Upper lobe of left lung (tissue), 6 donors: ENCODE data around the gene ADORA3. TPM values are rescaled to one million over a fixed set of nuclear protein-coding genes. Genes with fewer than 3 reads are reported as not detected.

Experiments used
- ATAC-seq, 2 donors: fragments of 200-7000 bp; cut with Tn5 transposase; one replicate each; pipeline ENCODE4 v1.9.1; 2022; ENCODE audit warnings: mild to moderate bottlenecking in 2 of 2, moderate library complexity in 2 of 2; ENCODE audit not compliant: low FRiP score in 2 of 2
- DNase-seq, 2 donors: peaks; one replicate each; pipeline ENCODE4 v3.0.0-alpha.2; 2019 to 2020
- H3K27ac ChIP-seq, 4 donors: fragments of 200-600 bp; sonication (generic); one replicate each; pipeline ENCODE4 v1.5.1; 2016 to 2019
- H3K27me3 ChIP-seq, 4 donors: fragments of 200-600 bp; sonication (generic); one replicate each; pipeline ENCODE4 v1.5.1; 2017 to 2019
- H3K36me3 ChIP-seq, 4 donors: fragments of 200-600 bp; sonication (generic); one replicate each; pipeline ENCODE4 v1.5.1; 2016 to 2019
- H3K4me1 ChIP-seq, 4 donors: fragments of 200-600 bp; sonication (generic); one replicate each; pipeline ENCODE4 v1.5.1; 2018 to 2019
- H3K4me3 ChIP-seq, 4 donors: fragments of 200-600 bp; sonication (generic); one replicate each; pipeline ENCODE4 v1.5.1; 2017 to 2019; ENCODE audit warnings: mild to moderate bottlenecking in 2 of 4, moderate library complexity in 1 of 4
- H3K9me3 ChIP-seq, 4 donors: fragments of 200-600 bp; sonication (generic); one replicate each; pipeline ENCODE4 v1.5.1; 2018 to 2019
- CTCF ChIP-seq, 6 experiments: fragments of 450-650 bp in 4 of 6; fragments of 200-600 bp in 2 of 6; sonication (generic) in 2 of 6; IDR thresholded peaks; one replicate each; pipeline ENCODE4 v1.5.1; 2016 to 2019; ENCODE audit warnings: antibody characterized with exemption in 6 of 6
- EP300 ChIP-seq, 4 donors: sonication (generic); formaldehyde crosslinking; IDR thresholded peaks; one replicate each; pipeline ENCODE4 v1.5.1; 2017; ENCODE audit warnings: antibody characterized with exemption in 4 of 4, control low read depth in 2 of 4
- POLR2A ChIP-seq, 4 donors: fragments of 450-650 bp; IDR thresholded peaks; one replicate each; pipeline ENCODE4 v1.5.1; 2016 to 2017; ENCODE audit warnings: antibody characterized with exemption in 4 of 4, mild to moderate bottlenecking in 2 of 4
- POLR2AphosphoS5 ChIP-seq, 2 donors: sonication (generic); formaldehyde crosslinking; IDR thresholded peaks; one replicate each; pipeline ENCODE4 v1.5.1; 2017; ENCODE audit warnings: antibody characterized with exemption in 2 of 2
- WGBS, 2 donors: methylation state at CpG; one replicate each; pipeline ENCODE4 v1.1.5; 2017 to 2018; 5-methylcytosine and 5-hydroxymethylcytosine counted together
- total RNA-seq, 6 donors: library from RNA; depleted of rRNA in 4 of 6; stranded (reverse); fragments of >200 nt in 4 of 6; gene quantifications; one replicate each; pipeline versions ENCODE4 v1.1.0 to v1.2.1, GENCODE V29; 2016 to 2021
- donor health status: DM: no; HTN: no; CAD: no; lungs with moderate emphysema.
- donor health status: DM: no; HTN: yes; CAD: no; lungs with severe emphysema.

Gene ADORA3
- total RNA-seq, 6 donors from 2014 or later, result 2.1 to 10.0 (median 7.3) TPM

DNA sequence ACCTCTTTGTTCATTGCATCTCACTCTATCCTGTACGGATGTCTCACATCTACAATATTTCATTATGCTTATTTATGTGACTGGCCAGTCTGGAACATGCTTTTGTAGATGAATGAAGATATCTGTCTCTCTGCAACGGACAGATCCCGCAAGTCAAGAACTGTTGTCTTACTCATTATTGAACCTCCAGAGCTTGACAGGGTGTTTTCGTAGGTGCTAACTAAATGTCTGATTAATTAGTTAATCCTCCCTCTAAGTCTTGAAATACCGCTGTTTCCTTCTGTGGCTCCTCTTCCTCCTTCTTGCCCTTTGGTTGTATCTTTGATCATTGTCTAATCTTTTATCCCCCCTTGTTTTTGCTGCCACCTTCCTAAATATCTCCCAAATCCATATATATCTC lies 32.8 kb downstream of the ADORA3 start:
- no peaks in the 10 kb centered on the region for H3K27me3 ChIP-seq
- 81 to 84% methylated on average over 5 of the region's 5 CpGs for WGBS, 2 donors
- peaks cover 0 to 16% (median 10%) of the 10 kb centered on the region in 4 donors for H3K4me1 ChIP-seq
- no peaks in the 10 kb centered on the region for H3K9me3 ChIP-seq
- H3K36me3 ChIP-seq, result peaks cover 6 to 41% (median 9%) of the 10 kb centered on the region in 4 donors
- H3K27ac ChIP-seq, result peak overlapping the region; percentile 60 to 83 (median 80)
- TF ChIP-seq CTCF (IDR thresholded peaks at IDR 0.05), result no peak
- no peak for TF ChIP-seq EP300 (IDR thresholded peaks at IDR 0.05)
- no peak for TF ChIP-seq POLR2AphosphoS5 (IDR thresholded peaks at IDR 0.05)
- no peak for TF ChIP-seq POLR2A (IDR thresholded peaks at IDR 0.05)
- DNase-seq (no peak), ATAC-seq (no peak)
- no peak overlapping the region for H3K4me3 ChIP-seq

DNA sequence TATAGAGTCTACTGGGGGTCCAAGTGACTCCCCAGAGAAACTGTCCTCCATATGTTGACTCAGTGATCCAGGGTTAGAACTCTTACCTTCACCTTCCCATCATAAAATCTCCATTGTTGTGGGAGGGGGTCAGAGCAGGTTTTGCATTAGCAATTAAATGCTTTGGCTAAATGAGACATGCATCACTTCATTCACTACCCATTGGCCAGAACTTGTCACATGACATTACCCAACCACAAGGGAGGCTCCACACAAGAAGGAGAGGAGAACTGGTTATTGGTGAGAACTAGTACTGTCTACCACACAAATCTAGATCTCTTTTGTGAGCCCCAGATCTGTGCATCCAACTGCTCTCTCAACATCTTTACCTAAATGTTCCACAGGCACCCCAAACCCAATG lies 33.9 kb downstream of the ADORA3 start:
- Histone ChIP-seq H3K9me3 (no peaks in the 10 kb centered on the region), H3K27me3 (no peaks in the 10 kb centered on the region), H3K27ac (peak overlapping the region in 1 of 4 donors; percentile 83), H3K36me3 (peaks cover 6 to 42% (median 9%) of the 10 kb centered on the region in 4 donors), H3K4me1 (peaks cover 0 to 16% (median 10%) of the 10 kb centered on the region in 4 donors), H3K4me3 (no peak overlapping the region)
- ATAC-seq (no peak), DNase-seq (no peak)
- TF ChIP-seq CTCF (IDR thresholded peaks at IDR 0.05) (no peak), POLR2AphosphoS5 (IDR thresholded peaks at IDR 0.05) (no peak), POLR2A (IDR thresholded peaks at IDR 0.05) (no peak), EP300 (IDR thresholded peaks at IDR 0.05) (no peak)

DNA sequence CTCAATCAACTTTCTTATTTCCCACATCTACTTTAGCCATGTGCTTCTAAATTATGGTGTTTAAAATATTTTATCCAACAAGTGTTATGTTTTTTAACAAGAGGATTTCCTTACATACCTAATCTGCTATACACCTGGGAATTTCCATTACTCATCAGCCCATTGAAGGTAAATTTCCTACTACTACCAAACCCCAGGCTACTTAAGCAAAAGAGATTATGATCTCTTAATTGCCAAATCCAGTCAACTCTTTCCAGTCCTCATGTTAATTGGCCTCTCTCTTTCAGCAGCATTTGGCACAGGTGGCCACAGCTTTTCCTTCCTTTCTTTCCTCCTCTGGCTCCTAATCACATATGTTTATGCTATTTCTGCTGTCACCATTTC lies 34.7 kb downstream of the ADORA3 start:
- H3K36me3 ChIP-seq, result peaks cover 6 to 44% (median 9%) of the 10 kb centered on the region in 4 donors
- H3K4me1 ChIP-seq, result peaks cover 0 to 16% (median 10%) of the 10 kb centered on the region in 4 donors
- TF ChIP-seq CTCF (IDR thresholded peaks at IDR 0.05) (no peak), EP300 (IDR thresholded peaks at IDR 0.05) (no peak), POLR2AphosphoS5 (IDR thresholded peaks at IDR 0.05) (no peak), POLR2A (IDR thresholded peaks at IDR 0.05) (no peak)
- no peak overlapping the region for H3K4me3 ChIP-seq
- no peaks in the 10 kb centered on the region for H3K9me3 ChIP-seq
- ATAC-seq (no peak), DNase-seq (no peak)
- H3K27ac ChIP-seq, result no peak overlapping the region
- no peaks in the 10 kb centered on the region for H3K27me3 ChIP-seq

GRCh38 chr1:111467865-111468716 lies 35.3 kb downstream of the ADORA3 start:
- WGBS, 2 donors, result 98% methylated on average over 2 of the region's 2 CpGs
- TF ChIP-seq POLR2A (IDR thresholded peaks at IDR 0.05) (no peak), POLR2AphosphoS5 (IDR thresholded peaks at IDR 0.05) (no peak), CTCF (IDR thresholded peaks at IDR 0.05) (no peak), EP300 (IDR thresholded peaks at IDR 0.05) (no peak)
- Histone ChIP-seq H3K36me3 (peaks cover 6 to 44% (median 9%) of the 10 kb centered on the region in 4 donors), H3K4me3 (no peak overlapping the region), H3K27me3 (no peaks in the 10 kb centered on the region), H3K4me1 (peaks cover 0 to 15% (median 8%) of the 10 kb centered on the region in 4 donors), H3K9me3 (no peaks in the 10 kb centered on the region), H3K27ac (no peak overlapping the region)
- ATAC-seq (no peak), DNase-seq (no peak)
